Colon (tissue), 2 donors: ENCODE results near the gene MAP2K3.

Source experiments
- FAIRE-seq: peaks from 2 replicates; lab custom pipeline; 2012; peaks lifted over from hg19 to GRCh38; lab: Jason Lieb, UNC
- donor health status: control.
- donor health status: control.

The MAP2K3 gene

DNA sequence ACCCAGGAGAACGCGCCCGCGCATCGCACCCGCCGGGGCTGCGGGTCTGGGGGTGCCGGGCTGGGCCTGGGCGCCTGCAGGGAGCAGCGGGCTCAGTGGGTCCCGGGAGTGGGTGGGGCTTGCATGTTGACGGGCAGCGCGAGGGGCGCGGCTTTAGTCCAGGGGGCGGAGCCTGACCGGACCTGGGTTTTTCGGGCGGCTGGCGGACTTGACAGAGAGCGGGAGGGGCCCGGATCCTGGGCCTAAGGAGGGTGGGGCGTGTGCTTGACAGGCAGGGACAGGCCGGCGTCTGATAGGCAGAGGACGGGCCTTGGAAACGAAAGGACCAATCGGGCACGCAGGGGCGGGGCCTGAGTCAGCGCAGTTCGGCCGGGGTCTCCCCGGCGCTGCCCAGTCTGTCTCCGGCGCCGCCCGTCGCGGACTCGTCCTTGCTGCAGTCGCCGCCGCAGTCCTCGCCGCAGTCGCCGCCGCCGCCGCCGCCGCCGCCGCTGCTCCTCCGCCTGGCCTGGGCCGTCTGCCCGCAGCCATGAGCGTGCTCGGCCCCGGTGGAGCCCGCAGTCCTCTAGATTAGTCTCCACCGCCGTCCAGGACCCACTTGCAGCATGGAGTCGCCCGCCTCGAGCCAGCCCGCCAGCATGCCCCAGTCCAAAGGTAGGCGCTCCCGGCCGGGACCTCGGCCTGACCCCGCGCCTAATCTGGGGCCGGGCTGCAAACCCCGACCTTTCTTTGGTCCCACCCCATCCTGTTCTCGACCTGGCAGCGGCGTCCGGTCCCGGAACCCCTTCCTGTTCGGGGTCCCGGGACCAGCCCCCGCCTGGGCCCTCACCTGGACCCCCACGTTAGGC is at the start of gene MAP2K3:
Gene MAP2K3, plus strand, starts transcription at position 393 of the 845 bp plus-strand sequence. Its CDS starts 210 bp downstream, at position 603.
- FAIRE-seq = no peak

DNA sequence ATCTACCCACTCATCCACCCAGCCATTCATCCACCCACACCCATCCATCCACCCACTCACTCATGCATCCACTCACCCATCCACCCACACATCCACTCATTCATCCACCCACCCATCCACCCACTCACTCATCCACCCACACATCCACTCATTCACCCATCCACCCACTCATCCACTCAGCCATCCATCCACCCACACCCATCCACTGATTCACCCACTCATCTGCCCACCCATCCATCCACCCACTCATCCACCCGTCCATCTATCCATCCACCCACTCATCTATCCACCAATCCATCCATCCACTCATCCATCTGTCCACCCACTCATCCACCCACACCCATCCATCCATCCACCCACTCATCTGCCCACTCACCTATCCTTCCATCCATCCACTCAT is 48.6 kb upstream of the MAP2K3 start:
- no peak for FAIRE-seq

DNA sequence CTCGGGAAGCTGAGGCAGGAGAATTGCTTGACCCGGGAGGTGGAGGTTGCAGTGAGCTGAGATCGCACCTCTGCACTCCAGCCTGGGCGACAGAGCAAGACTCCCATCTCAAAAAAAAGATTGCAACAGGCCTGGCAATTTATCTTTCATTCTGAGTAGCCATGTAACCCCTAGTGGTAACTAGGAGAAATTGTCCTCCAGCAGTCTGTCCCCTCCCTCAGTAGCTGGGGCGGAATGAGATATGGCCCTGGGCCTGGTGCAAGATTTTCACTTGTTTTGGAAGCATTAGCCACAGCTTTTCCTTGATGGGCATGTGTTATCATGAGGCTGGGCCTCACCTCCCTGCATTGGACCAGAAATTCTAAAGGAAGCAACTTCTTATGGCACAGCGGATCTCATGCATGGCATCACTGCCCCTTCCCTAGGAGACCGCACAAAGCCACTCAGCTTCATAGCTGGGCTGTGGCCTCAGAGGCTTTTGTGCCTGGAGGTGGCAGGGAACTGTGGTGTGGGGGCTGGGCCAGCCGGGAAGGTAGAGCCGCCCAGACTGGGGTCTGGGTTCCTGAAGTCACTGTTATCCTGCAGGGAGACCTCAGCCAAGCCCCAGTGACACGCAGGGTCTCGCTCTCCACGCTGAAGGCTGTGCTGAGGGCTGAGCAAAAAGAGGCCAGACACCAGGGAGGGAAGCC is 44.7 kb upstream of the MAP2K3 start:
- no peak for FAIRE-seq

DNA sequence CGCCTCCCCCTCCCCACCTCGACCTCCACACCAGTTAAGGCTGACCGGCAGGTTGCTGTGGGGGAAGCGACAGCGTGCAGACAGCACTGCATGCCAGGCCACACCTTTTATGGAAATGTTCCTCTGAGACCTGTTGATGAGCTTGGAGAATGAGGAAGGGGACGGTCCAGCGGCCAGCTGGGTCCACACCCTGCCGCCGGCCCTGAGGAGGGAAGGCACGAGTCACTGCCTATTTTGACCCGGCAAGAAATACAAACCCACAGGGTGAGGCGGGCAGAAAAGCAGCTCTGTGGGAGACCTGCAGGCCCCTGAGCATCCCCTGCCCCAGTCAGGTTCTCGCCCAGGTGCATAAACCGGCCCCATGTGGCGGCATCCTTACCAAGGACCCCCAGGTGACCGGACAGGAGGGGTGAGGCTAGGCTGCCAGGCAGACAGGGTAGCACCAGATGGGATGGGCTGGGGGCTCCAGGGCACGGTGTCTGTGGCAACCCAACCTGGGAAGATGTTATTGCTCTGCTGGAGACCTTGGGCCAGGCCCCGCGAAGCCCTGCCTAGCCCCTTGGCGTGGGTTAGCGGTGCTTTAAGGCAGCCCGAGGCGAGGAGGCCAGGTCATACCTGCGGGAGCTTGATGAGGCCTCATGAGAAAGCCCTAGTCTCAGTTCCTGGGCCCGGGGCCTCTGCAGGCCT is 44.0 kb upstream of the MAP2K3 start:
- no peak for FAIRE-seq

DNA sequence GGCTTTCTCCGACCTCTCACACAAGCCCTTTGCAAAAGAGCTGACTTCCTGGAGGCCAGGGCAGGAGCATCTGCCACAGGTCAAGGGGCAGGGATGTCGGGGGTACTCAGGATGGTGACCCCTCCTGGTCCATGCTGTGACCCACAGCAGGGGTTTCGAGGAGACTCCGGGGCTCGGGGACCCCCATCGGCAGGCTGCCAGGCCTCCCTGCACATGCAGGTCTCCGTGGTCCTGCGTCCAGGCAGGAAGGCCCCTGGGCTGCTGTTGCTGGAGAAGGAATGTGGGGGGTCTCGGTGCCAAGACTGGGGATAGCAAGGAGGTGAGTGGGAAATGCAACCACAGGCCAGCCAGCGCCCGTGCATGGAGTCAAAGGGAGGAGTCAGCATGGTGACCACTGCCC is 42.9 kb upstream of the MAP2K3 start:
- FAIRE-seq = no peak

DNA sequence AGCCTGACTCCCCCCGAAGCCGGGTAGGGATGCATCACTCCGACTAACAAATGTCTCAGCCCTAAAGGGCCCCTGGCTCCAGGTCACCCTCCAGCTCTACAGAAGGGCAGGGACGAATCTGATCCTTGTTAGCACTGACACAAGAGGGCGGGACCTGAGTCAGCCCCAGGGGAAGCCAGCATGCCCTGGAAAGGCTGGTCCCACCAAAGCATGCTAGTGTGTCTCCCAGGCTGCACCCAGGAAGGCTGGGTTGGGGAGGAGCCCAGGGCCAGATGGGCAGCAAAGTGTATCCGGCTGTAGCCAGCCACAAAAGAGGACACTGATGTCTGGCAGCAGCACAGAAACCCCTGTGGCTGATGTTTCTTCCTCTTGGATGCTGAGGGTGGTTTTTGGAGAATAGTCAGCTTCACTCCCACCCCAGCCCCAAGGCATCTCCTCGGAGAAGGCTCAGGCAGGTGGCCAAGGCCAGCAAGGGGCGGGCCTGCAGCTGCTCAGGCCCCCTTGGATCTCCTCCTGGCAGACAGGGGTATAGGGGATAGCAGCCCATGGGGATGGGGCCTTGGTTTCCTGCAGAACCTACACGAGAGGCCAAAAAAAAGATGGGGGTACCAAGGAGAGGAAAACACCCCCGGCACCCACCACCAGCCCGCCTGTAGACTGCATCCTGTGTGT is 42.3 kb upstream of the MAP2K3 start:
- no peak for FAIRE-seq

DNA sequence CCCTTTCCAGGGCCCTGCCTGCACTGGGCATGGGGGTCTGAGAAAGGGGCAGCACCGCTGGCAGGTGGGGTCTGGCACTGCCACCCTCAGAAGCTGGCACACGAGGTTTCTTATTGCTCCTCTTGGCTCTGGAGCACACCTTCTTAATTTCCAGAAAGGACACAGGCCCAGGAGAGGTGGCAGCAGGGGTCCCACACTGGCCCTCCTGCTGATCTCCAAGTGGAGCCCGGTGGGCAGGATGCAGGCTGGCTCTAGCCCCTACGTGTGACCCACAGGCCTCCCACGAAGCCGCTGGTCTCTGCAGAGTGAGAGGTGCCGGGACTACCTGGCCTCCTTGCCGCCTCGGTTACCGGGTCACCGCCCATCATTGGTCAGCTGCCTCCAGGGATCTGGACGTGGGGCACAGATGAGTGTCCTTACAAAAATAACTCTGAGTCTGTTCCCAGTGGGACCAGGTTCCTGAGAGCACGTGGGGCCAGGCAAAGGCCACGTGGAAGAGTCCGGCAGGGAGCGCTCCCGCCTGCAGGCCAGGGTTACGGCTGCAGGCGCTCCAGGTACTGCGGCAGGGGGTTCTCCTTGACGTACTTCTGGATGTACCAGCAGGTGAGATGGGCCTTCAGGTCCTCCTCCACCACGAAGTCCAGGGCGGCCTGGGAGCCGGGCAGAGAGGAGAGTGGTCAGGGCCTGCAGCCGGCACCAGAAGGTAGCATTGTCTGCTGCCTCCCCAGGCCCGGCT is 41.6 kb upstream of the MAP2K3 start:
- FAIRE-seq = no peak

DNA sequence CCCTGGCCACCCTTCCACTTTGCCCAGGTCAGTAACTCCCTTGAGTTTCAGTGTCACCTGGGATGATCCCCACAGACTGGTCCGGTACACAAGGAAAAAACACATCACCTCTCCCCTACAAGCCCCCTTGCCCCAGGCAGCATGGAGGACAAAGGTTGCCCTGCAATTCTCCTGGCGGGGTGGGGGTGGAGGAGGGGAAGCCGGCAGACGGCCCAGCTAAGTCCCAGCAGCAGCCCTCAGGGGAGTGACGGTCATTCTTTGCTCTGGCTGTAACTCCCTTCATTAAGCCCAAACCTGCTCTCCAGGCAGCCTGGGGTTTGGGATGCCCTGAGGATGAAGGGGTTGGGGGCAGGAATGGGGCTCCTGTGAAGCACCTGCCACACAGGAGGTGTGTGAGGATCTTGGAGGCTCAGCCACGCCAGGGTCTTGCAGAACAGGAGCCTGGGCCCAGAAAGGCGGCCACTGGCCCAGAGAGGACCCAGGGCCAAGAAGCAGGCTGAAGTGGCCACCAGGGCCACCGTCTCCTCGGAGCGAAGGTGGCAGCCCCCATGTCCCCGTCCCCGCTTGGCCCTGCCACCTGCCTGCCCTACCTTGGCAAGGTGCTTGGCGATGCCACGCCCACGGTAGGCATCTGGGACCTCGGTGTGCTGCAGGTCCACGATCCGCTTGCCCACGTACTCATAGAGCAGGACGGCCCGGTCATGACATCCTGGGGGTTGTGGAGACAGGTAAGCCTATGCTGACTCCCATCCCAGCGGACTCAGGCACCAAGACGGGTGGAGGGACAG is 40.8 kb upstream of the MAP2K3 start:
- no peak for FAIRE-seq

DNA sequence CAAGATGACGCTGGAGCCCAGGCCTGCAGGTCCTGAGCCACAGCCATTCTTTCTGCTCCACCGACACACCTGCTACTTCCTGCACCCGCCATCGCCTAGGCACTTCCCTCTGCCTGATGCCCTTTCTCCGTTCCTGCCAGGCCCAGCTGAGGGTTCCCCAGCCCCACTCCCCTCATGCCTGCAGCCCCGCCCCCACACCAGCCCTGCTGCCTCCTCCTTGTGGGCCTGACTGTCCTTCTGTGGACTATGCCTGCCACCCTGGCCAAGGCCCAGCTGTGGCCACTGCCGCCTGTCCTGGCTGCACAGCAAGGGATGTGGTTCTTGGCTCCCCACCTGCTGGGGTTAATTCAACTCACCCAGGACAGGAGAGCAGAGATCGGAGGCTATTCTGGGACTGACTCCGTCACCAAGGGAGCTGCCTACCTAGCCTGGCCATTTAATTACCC is 38.8 kb upstream of the MAP2K3 start:
- FAIRE-seq = no peak

DNA sequence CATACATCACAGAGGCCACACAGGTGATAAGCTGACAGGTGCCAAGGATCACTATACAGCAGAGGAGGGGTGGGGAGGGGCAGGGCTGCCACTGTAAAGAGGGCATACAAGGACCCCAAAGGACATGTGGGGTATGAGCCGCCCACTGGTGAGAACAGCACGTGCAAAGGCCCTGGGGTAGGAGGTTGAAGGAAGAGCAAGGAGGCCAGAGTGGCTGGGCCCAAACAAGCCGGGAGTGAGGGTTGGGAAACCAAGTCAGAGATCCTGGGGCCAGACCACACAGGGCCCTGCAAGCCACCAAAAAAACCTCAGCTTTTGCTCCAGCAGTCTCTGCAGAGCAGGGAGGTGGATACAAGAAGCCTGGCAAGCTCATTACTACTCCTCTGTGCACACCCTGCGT is 37.8 kb upstream of the MAP2K3 start:
- no peak for FAIRE-seq

DNA sequence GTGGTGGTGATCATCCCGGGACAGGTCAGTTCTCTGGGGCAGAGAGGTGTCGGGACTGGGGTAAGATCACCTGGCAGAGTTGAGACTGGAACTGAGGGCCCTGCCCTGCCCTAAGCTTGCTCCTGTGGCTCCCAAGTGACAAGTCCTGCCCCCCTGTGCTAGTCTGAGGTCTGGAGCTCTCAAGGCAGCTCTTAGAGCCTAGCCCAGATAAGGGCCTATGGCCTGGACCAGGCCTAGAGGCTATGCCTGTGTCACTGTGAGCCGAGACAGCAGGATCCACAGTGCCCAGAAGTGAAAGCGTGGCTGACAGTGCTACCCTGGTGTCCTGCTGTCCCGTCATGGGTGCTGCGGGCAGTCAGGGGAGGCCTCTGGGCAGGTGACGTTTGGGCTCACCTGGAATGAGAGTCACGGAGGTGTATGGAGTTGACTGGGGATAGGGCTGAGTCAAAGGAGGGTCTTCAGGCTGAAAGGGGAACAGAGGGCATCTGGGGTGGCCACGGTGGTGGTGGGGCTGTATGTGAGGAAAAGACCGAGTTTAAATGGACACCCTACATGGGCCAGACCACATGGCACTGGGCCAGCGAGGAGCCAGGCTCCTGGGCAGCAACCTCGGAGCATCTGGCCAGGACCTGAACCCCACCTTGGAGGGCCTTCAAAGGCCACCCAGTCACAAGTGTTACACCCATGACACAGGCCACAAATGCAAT is 36.8 kb upstream of the MAP2K3 start:
- FAIRE-seq = no peak

DNA sequence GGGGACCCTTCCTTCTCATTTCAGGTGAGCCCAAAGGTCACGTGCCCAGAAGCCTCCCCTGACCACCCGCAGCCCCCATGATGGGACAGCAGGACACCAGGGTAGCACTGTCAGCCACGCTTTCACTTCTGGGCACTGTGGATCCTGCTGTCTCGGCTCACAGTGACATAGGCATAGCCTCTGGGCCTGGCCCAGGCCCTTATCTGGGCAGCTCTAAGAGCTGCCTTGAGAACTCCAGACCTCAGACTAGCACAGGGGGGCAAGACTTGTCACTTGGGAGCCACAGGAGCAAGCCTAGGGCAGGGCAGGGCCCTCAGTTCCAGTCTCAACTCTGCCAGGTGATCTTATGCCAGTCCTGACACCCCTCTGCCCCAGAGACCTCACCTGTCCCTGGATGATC is 36.0 kb upstream of the MAP2K3 start:
- FAIRE-seq = no peak

DNA sequence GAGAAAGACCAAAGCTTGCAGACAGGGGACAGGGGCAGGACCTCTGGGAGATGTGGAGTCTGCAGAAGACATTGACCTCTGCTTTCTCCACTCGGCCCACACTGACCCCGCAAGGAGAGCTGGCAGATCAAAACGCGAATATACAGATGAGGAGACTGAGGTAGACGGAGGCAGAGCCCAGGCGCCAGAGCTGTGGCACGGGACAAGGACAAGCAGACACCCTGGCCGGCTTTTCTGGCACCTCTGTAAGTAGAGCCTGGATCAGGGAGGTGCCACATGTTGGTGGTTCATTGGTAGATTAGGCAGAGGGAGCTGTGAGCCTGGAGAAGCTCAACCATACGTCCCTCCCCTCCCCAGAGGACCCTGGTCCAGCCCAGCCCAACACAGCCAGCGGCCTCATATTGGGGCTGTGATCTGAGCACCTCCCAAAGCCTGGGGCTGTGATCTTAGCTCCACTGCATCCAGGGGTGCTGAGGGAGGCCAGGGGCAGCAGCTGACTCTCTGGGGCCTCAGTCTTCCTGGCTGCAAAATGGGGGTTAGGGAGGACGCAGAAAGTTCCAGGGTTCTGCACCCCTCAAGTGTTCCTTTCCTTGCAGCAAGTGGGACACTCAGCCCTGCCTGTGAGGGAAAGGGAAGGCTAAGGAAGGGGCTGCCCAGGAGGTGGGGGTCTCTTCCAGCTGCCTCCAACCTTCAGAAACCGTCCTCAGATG is 35.3 kb upstream of the MAP2K3 start:
- no peak for FAIRE-seq

DNA sequence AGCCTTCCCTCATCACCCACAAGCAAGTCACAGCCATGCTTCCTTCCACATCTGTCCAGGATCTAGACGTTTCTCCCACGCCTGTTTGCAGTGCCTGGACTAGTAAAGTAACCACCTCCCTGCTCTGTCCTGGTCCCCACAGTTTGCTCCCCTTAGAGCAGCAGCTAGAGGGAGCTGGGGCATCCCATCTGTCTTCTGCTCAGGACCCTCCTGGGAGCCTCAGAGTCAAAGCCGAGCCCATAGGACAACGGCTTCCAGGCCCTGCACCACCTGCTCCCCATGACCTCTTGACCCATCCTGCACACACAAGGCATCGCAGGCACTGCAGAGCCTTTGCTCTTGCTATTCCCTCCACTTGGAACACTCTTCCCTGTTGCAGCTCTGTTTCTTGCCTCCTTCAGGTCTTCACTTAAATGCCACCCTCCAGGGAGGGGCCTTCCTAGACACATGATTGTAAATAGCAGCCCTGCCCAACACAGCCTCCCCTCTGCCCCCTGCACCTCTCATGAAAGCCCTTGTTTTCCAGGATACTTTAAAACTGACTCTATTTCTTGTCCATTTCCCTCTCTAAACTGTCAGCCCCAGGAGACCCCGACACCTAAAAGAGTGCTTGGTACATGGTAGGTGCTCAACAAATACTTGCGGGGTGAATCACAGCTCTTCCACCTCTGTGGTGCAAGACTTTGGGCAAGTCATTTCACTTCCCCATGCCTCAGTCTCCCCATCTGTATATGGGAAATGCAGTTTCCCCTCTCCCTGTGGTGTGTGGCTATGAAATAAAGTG is 34.4 kb upstream of the MAP2K3 start:
- no peak for FAIRE-seq

DNA sequence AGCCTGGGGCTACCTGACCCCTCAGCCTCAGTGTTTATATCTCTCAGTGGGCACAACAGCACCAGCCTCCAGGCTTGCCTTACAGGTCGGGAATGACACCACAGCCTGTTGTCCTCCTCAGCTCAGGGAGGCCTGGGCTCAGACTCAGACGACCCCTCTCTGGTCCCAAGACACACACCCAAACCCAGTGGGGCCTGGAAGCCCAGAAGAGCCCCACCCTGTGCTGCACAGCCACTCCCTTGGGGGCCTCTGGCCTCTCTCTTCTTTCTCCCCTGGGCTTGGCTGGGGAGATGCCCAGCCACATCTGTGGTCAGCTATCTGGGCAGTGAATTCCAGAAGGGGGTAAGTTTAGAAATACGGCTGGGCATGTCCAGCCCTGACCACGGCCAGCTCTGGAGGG is 33.7 kb upstream of the MAP2K3 start:
- no peak for FAIRE-seq

DNA sequence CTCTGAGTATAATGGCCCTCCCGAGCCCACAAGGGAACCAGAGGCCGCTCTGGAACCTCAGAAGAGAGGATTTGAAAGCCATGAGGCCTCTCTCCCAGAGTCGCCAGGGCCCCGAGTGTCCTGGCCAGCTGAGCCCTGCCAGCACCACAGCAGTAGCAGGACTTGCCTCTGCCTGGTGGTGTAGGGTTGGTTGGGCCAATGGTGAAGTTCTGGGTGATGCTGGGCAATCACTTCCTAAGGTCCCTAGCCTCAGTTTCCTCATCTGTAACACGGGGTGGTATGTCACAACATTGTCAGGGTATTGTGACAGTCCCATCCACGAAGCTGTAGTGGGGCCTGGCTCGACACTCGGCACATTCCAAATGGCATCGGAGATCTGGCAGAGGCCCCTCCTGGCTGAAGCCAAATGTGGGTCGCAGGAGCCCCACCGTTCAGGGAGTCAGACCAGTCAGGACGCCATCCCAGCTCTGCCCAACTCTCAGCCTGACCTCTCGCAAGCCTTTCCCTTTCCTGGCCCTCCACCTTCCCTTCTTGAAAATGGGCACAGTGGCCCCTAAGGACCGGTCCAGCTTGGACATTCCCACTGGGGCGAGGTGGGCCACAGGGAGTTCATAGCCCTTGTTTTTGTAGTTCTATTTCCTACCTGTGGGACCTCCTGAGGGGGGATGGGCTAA is 33.0 kb upstream of the MAP2K3 start:
- no peak for FAIRE-seq

DNA sequence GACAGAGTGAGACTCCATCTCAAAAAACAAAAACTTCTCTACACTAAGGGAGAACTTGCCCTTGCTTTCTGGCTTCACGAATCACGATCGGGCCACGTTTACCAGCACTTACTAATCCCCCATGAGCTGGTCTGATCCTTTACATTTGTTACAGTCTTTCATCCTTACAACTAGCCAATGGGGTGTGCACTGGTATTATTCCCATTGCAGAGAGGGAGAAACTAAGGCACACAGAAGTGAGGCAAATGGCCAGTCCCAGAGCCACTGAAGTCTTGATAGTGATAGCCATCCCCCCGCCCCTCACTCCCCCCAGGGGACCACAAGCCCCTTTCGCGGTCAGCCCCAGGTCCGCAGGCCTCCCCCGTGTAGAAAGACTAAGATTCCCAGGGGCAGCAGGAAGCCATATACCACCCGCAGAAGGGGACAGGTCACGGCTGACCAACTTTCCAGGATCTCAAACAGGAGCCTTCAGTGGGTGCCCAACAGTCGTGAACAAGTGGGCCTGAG is 32.2 kb upstream of the MAP2K3 start:
- FAIRE-seq = no peak
